SW 1271 (cell line): ENCODE results near the gene BCL2A1.
"Not testable (repeated sequence)": the region's sequence is repeated elsewhere in the genome, so short reads cannot be mapped to it uniquely, and the experiment has no call there.

ENCODE experiments used
- DNase-seq, 2 experiments: peaks; one replicate each; lab custom pipeline; 2025; lab: John Stamatoyannopoulos, UW

BCL2A1 gene

DNA sequence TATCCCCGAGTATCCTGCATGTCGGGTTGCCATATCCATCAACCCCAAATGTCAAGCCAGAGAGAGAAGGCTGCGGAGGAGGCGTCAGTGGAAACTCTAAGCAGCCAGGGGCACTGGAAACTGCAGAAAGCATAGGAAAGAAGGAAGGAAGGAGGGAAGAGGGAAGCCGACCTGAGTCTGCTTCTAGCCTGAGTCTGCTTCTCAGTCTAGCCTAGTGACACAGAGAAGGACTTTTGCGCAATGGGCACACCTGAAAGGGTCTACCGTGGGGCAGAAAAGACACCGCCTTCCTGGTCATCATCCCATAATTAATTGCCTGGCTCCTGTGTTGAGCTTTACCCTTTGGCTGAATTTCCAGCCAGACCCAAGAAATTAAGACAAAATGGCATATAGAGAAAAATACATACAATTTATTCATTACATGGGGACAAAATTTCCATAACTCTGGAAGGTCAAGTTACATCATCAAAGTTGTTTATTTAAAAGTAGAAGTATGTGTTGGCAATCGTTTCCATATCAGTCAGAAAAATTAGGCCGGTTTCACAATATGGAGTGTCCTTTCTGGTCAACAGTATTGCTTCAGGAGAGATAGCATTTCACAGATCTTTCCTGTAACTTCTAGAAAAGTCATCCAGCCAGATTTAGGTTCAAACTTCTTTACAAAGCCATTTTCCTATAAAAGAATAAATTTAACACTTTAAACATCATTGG is 10.3 kb downstream of the BCL2A1 start:
- DNase-seq: no peak

DNA sequence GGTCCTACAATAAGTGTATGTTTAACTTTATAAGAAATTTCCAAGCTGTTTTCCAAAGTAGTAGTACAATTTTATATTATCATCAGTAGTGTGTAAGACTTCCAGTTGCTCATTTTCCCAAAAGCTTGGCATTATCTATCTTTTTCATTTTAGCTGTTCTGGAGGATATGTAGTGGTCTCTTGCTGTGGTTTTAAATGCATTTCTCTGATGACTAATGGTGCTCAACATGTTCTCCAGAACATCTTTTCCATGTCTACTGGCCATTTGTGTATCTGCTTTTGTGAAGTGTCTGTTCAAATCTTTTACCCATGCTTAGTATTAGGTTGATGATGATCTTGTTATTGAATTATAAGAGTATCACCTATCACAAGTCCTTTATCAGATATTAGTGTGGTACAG is 13.3 kb downstream of the BCL2A1 start:
- DNase-seq: no peak

DNA sequence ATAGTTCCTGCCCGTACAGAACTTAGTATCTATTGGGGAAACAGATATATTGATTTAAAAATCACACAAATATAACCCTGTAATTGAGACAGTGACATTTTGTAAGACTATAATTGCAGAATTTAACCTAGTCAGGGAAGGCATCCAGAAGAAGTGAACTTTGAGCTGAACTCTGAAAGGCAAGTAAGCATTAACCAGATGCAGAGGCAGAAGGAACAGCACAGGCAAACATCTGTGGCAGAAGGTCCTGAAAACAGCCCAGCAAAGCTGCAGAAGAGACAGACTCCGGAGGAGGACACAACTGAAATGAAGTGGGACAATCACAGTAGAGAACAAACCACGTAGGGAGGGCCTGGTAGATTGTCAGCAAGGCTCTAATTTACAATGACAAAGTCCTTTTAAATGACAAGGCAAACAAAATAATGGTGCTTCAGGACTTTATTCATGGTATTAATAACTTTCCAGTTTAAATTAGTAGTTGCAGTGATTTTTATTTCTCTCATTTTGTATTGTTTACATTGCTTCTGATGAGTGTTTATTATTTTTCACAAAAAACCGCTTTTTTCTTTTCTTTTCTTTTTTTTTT is 14.5 kb downstream of the BCL2A1 start:
- no peak for DNase-seq

DNA sequence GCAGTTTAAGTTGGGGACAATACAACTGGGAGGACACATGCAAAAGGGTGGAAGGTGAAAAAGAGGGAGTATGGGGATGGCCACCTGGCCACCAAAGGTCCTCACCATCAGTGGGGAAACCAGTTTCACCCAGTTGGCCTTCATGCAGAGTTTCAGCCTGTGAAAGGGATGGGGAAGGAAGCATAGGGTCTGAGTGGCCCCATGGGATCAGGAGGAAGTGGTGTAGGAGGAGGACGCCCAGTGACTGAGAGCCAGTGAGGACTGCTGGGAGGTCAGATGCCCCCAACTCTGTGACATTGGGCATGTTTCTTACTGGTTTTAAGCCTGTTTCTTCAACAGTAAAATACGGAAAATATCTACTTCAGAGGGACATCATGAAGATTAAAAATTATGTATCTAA is 16.3 kb downstream of the BCL2A1 start:
- no peak for DNase-seq

DNA sequence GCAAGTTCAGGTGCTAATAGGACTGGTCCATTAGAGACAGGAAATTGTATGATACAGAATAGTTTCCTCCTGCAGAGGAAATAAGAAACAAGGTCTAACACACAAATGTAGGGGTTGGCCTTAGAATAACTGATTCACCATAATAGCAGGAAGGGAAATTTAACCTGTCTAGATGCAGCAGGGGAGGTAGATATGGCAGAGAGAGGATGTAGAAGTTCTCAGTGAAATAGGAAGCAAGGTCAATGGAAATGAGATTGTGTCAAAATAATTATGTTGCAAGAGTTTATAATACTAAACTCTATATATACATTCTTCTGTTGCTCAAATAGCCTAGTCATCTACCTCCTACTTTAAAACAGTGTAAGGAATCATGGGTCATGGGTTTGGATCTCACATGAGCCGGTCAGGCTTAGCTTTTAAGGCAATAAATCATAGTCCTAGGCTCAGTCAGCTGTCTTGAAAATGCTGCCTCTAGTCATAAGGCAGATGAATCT is 17.0 kb downstream of the BCL2A1 start:
- DNase-seq: no peak

DNA sequence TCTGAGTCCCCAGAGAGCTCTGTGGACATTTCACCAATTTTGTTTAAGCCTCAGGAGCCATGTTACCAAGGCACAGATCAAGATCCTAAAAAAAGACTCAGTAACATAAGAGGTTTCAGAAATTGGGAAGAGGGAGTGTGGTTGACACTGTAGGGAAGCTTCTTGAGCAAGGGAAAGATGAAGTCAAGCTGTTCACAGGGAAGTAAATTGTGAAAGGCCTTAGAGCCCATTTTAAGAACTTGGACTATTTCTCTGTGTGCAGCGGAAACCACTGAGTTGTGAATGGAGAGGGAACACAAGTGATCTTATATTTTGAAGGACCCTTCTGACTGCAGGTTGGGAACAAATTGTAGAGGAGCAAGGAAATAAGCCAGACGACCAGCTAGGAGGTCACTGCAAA is 18.7 kb downstream of the BCL2A1 start:
- no peak for DNase-seq

DNA sequence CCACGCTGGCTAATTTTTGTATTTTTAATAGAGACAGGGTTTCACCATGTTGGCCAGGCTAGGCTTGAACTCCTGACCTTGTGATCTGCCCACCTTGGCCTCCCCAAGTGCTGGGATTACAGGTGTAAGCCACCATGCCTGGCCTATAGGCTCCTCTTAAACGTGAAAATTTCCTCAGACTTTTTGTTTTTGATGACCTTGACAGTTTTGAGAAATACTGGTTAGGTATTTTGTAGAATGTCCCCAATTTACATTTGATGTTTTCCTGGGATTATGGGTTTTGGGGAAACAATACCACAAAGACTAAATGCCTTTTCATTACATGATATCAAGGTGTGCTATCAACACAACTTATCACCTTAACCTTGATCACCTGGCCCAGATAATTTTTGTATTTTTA is 20.7 kb downstream of the BCL2A1 start:
- DNase-seq: no peak

DNA sequence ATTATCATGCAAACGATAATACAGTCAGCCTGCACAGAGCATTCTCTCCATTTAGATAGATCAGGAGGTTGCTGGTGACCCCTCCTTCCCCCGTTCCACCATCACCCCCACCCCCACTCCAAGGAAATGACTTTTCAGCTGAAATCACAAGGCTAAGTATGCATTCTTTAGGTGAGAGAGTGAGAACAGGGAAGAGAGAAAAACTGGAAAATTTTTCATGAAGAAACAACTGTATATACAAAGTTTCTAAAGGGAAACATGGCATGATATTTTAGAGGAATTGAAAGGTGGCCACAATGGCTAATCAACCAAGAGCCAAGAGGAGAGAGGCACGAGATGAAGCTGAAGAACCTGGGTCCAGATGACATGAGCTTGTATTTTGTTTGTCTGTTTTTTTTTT is 22.2 kb downstream of the BCL2A1 start:
- DNase-seq: no peak

DNA sequence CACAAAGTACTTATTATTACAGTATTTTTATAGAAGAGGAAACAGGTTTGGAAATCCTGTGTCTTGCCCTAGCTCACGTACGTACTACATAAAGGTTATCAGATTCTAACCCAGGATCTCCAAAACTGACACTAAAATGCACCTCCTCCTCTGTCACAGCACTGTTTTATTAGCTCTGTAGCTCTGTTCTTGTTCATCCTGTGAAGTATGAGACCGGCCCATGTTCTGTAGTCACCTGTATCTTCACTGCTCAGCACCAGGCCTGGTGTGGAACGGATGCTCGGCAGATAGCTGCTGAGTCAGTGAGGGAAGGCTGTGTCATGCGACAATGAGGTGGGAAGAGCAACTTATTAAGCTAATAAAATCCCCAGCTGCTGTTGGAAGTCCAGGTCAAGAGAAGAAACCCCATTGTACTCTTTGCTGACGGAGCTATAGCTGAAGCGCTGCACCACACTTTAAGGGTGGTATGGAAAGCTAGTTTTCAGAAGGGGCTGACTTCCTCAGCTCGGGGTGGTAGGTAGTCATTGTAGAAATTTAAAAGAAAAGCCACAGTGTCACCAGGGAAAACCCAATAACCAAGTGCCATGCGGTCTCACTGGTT is 22.8 kb downstream of the BCL2A1 start:
- no peak for DNase-seq

DNA sequence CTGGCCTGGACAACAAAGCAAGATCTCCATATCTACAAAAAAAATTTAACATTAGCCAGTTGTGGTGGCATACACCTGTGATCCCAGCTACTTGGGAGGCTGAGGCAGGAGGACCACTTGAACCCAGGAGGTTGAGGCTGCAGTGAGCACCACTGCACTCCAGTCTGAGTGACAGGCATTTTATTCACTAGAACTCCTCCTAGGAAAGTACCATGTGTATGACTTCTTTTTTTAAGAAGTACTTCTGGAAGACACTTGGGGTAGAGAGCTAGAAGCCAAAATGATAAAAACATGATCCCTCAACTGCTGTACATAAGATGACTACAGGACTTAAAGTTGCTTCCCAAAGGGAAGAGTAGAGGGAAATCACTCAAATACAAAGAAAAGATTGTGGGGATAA is 24.0 kb downstream of the BCL2A1 start:
- DNase-seq: no peak

DNA sequence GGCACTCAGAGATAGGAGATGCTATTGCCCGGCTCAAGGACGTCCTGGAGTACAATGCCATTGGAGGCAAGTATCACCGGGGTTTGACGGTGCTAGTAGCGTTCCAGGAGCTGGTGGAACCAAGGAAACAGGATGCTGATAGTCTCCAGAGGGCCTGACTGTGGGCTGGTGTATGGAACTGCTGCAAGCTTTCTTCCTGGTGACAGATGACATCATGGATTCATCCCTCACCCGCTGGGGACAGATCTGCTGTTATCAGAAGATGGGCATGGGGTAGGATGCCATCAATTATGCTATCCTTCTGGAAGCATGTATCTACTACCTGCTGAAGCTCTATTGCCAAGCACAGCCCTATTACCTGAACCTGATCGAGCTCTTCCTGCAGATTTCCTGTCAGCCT is 26.4 kb downstream of the BCL2A1 start:
- DNase-seq: no peak

DNA sequence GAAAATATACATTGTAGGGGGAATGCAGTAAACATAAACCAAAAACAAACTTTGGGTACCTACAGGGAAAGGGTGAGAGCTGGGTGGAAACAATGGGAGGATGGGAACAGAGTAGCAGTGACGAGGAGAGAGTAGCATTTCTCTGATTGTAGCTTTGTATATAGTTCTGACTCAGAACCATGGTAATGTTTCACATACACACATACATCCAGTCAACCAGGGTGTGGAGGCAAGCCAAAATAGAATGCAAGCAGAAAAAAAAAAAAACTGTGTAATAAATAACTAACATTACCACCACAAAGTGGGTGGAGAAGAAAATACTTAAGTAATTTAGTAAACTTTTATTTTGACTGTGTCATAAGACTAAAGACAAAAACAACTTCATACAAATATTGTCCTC is 27.2 kb downstream of the BCL2A1 start:
- DNase-seq: no peak

DNA sequence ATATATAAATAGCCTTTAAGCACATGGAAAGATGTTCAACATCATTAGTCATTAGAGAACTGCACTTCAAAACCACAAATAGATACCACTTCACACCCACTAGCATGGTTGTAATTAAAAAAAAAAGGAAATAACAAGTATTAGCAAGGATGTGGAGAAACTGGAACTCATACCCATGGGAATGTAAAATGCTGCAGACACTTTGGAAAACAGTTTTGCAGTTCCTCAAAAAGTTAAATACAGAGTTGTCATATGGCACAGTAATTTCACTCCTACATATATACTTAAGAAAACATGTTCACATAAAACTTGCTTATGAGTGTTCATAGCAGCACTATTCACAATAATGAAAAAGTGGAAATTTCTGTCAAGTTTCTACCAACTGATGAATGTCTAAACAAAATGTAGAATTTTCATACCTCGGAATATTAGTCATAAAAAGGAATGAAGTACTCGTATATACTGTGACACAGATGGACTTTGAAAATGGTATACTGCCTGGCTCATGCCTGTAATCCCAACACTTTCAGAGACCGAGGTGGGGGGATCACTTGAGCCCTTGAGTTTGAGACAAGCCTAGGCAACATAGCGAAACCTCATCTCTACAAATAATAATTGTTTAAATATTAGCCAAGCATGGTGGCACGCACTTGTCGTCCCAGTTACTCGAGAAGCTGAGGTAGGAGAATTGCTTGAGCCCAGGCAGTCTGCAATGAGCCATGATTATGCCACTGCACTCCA is 28.1 kb downstream of the BCL2A1 start:
- peak in 1 of 2 experiments; percentile 34 for DNase-seq

DNA sequence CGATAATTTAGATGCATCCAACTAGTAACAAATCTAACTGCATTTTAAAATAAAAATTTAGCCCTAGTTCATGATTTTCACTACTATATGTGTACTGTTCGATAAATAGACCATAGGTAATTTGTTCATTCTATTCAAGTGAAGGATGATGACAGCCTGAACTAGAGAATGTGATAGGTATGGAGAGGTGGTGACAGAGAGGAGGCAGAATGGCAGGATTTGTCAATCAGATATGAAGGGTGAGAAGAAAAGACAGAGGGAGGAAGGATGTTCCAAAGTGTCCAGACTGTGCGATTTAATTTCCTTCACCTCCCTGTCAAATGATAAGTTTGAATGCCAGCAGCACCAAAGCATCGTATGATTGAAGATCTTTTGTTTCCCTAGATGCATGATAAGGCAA is 31.6 kb downstream of the BCL2A1 start:
- DNase-seq: no peak

DNA sequence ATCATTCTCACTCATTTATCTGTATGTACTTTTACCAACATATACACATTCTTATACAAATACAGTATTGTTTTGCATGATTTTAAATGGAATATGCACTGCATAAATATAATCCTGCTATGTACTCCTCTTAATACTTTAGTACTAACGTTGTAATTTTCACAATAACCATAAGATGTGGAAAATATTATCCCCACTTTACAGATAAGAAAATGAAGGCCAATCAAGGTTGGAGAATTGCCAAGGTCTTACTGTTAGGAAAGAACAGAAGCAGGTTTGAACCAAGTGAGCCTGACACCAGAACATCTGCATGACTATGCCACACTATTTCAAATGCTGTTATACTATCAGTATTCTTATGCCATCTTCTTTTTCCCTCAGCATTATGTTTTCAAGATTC is 32.9 kb downstream of the BCL2A1 start:
- no peak for DNase-seq

DNA sequence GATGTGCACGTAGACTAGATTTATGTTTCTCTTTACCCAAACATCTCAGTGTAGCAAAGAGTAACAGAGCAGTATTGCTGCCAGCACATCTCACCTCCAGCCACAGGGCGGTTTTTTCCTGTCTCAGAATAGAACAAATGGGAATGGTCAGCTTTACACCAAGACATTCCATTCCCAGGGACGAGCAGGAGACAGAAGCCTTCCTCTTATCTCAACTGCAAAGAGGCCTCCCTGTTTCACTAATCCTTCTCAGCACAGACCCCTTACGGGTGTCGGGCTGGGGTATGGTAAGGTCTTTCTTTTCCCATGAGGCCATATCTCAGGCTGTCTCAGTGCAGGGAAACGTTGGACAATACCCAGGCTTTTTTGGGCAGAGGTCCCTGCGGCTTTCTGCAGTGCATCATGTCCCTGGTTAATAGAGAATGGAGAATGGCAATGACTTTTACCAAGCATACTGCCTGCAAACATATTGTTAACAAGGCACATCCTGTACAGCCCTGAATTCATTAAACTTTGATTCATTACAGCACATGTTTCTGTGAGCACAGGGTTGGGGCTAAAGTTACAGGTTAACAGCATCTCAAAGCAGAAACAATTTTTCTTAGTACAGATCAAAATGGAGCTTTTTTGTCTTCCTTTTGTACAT is 35.3 kb downstream of the BCL2A1 start:
- DNase-seq: not testable (repeated sequence)

DNA sequence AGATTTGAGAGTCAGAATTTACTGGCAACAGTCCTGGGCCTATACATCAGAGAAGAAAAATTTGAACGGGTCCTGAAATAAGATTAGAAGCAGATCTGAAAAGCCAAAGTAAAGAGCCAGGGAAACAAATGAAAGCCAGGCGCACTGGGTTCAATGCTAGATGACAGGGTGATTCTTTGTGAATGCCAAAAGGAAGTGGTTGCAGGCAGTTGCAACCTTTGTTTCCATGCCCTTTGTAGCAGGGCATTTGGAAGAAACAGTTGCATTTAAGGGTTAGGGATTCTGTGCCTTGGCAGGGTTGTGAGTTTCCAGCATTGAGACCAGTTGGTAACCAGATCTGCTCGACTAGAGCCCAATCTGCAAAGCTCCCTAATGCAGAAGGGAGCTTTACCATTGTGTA is 37.8 kb downstream of the BCL2A1 start:
- no peak for DNase-seq

DNA sequence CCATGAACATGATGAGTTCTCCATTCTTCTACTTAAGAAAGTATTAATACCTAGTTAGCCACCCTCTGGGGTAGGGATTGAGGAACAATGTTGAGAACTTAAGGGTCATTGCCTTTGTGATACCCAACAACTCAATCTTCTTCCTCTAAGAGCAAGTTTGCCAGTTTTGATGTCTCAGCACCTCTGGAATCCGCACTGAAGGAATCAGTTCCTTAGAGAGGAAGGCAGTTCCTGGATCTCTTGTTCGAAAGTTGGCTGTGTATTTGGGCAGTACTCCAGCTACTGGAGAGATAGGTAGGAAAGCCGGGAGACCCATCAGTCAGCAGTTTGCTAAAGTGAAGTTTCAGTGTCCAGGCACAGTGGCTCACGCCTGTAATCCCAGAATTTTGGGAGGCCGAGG is 38.5 kb downstream of the BCL2A1 start:
- no peak for DNase-seq

DNA sequence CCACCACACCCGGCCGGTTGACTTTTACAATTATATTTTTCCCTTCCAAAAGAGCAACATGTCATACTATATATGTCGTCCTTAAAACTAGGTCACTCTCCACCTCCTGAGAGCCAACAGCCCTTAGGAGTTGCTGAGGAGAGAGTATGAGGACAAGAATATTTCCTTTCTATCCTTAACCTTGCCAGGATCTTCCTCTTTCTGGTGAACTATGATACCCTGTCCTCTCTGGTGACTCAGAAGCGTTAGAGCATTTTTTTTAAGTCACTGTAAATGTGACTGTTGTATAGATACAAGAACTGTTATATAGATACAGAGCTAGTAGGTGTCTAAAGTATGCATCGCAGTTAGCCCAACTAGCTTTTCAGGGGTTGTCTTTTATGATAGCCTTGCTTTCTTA is 40.5 kb downstream of the BCL2A1 start:
- DNase-seq: no peak

DNA sequence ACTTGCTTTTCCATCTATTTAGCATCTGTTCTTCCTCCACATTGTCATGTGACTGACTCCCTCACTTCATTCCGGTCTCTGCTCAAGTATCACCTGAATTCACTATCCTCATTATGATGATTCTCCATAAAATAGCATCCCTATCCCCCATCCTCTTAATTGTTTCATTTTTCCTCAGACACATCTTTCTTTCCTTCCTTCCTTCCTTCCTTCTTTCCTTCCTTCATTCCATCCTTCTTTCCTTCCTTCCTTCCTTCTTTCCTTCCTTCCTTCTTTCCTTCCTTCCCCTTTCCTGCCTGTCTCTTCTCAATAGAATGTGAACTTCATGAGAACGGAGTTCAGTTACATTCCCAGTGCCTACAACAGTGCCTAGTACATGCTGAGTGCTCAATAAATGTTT is 41.6 kb downstream of the BCL2A1 start:
- DNase-seq: no peak

DNA sequence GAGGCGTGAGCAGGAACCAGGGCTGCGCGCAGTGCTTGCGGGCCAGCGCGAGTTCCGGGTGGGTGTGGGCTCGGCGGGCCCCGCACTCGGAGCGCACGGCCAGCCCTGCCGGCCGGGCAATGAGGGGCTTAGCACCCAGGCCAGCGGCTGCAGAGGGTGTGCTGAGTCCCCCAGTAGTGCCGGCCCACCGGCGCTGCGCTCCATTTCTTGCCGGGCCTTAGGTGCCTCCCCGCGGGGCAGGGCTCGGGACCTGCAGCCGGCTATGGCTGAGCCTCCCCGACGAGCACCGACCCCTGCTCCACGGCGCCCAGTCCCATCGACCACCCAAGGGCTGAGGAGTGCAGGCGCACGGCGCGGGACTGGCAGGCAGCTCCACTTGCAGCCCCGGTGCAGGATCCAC is 44.9 kb downstream of the BCL2A1 start:
- not testable (repeated sequence) for DNase-seq

DNA sequence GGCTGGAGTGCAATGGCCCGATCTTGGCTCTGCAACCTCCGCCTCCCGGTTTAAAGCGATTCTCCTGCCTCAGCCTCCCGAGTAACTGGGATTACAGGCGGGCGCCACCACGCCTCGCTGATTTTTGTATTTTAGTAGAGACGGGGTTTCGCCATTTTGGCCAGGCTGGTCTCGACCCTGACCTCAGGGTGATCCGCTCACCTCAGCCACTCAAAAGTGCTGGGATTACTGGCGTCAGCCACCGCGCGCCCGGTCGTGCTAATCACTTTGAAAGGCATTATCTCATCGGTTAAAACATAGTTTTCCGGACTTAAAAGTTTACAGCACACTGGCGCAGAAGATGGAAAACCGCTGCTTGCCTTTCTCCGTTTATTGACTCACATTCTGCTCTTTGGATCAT is 46.6 kb downstream of the BCL2A1 start:
- DNase-seq: no peak
